Middle frontal gyrus (tissue), 1 donor: ENCODE results near the gene CCDC47.

ENCODE experiments used
- DNase-seq: peaks from one replicate; pipeline ENCODE4 v3.0.0-alpha.2; 2015; ENCODE audit warnings: low spot score; ENCODE audit errors: extremely low spot score

The CCDC47 gene

GRCh38 chr17:63773272-63774140, at the start of gene CCDC47:
Gene CCDC47 (minus strand): TSS chr17:63773597. CDS start chr17:63766175, 7,422 bp downstream.
- peak; percentile 98 for DNase-seq

GRCh38 chr17:63822537-63822936, 49.1 kb upstream of the CCDC47 start:
- no peak for DNase-seq

- no peak for DNase-seq
Observed at GRCh38 chr17:63821804-63822203, 48.4 kb upstream of the CCDC47 start.

- DNase-seq, result no peak
Observed at GRCh38 chr17:63820963-63821561, 47.7 kb upstream of the CCDC47 start.

GRCh38 chr17:63819585-63820537, 46.5 kb upstream of the CCDC47 start:
- no peak for DNase-seq

GRCh38 chr17:63819131-63819530, 45.7 kb upstream of the CCDC47 start:
- no peak for DNase-seq

GRCh38 chr17:63817736-63818385, 44.5 kb upstream of the CCDC47 start:
- no peak for DNase-seq

- no peak for DNase-seq
Observed at GRCh38 chr17:63816669-63817068, 43.3 kb upstream of the CCDC47 start.

- no peak for DNase-seq
Observed at GRCh38 chr17:63816123-63816522, 42.7 kb upstream of the CCDC47 start.

- DNase-seq, result no peak
Observed at GRCh38 chr17:63809970-63810369, 36.6 kb upstream of the CCDC47 start.

- no peak for DNase-seq
Observed at GRCh38 chr17:63805591-63805990, 32.2 kb upstream of the CCDC47 start.

GRCh38 chr17:63804328-63804727, 30.9 kb upstream of the CCDC47 start:
- DNase-seq, result no peak

GRCh38 chr17:63800783-63801182, 27.4 kb upstream of the CCDC47 start:
- DNase-seq, result no peak

- no peak for DNase-seq
Observed at GRCh38 chr17:63798572-63799106, 25.2 kb upstream of the CCDC47 start.

GRCh38 chr17:63796375-63796774, 23.0 kb upstream of the CCDC47 start:
- peak; percentile 13 for DNase-seq

- DNase-seq, result no peak
Observed at GRCh38 chr17:63792055-63792729, 18.8 kb upstream of the CCDC47 start.

GRCh38 chr17:63790057-63790456, 16.7 kb upstream of the CCDC47 start:
- DNase-seq, result no peak

GRCh38 chr17:63786971-63787711, 13.7 kb upstream of the CCDC47 start:
- DNase-seq, result no peak

- DNase-seq, result no peak
Observed at GRCh38 chr17:63786117-63786516, 12.7 kb upstream of the CCDC47 start.

- DNase-seq, result no peak
Observed at GRCh38 chr17:63785556-63785955, 12.2 kb upstream of the CCDC47 start.
